GF-D8 (cell line): ENCODE measurements around the gene CNOT1.
A peak's percentile ranks its signal among the peaks of the same experiment; 100 is the strongest.
"Not testable (repeated sequence)": the region's sequence is repeated elsewhere in the genome, so short reads cannot be mapped to it uniquely, and the experiment has no call there.

Experiments
- DNase-seq: peaks from one replicate; lab custom pipeline; 2025; lab: John Stamatoyannopoulos, UW

Gene CNOT1

DNA sequence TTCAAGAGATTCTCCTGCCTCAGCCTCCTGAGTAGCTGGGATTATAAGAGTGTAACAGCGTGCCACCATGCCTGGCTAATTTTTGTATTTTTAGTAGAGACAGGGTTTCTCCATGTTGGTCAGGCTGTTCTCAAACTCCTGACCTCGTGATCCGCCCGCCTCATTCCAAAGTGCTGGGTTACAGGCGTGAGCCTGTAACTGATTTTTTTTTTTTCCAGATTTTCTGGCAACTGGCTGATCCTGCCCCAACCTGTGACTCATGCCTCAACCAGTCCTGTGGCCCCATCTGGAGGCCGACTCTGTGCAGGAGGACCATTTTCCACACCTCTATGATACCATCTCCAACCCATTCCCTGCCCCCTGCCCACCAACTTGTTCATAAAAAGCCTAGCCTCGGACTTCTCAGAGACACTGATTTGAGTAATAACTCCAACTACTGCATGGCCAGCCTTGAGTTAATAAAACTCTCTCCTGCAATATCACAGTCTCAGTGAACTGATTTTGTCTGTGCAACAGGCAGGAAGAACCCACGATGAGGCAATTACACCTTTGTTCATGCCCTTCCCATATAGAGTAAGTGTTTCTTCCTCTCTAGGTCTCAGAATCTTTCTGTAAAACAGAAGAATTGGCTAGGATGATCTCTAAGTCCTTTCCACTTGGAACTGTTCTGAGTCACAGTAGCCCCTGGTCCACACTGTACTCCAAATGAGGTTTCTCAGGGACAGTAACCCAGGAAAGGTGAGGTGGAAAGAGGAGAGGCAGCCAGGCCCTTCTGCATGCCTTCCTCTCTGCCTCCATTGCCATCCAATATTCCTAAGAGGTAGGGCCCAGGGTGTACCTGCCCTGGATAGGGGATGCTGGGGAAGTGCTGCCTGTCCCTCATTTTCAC lies 8.8 kb upstream of the CNOT1 start:
- no peak for DNase-seq

DNA sequence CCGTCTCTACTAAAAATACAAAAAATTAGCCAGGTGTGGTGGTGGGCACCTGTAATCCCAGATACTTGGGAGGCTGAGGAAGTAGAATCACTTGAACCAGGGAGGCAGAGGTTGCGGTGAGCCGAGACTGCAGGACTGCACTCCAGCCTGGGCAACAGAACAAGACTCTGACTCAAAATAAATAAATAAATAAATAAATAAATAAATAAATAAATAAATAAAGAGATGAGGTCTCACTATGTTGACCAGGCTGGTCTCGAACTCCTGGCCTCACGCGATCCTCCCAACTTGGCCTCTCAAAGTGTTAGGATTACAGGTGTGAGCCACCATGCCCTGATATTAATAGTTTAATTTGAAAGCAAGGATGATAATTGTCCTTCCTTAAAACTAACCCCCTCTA lies 7.4 kb upstream of the CNOT1 start:
- not testable (repeated sequence) for DNase-seq

DNA sequence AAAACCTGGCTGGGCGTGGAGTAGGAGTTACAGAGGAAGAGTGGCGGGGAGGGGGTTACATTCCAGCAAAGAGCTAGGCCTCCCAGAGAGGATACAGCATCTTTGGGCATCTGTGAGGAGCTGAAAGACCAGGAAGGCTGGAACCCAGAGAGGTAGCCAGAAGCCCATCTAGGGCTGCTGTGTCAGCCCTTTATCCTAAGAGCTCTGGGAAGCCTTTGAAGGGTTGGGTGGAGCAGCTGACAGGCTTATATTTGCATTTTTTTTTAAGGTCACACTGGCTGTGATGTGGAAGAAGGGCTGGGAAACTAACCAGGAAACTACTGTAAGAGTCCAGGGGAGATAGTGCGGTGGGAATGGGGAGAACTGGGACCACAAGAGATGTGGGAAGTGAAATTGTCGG lies 6.8 kb upstream of the CNOT1 start:
- DNase-seq = no peak

DNA sequence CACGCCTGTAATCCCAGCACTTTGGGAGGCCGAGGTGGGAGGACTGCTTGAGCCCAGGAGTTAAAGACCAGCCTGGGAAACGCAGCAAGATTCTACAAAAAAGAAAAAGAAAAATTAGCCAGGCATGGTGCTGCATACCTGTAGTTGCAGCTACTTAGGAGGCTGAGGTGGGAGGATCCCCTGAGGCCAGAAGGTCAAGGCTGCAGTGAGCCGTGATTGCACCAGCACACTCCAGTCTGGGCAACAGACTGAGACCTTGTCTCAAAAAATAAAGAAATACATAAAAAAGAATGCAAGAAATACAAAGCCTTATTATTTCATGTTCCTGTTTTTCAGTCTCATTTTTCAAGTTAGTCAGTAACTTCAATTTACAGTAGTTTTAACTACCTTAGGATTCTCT lies 5.9 kb upstream of the CNOT1 start:
- DNase-seq = no peak

DNA sequence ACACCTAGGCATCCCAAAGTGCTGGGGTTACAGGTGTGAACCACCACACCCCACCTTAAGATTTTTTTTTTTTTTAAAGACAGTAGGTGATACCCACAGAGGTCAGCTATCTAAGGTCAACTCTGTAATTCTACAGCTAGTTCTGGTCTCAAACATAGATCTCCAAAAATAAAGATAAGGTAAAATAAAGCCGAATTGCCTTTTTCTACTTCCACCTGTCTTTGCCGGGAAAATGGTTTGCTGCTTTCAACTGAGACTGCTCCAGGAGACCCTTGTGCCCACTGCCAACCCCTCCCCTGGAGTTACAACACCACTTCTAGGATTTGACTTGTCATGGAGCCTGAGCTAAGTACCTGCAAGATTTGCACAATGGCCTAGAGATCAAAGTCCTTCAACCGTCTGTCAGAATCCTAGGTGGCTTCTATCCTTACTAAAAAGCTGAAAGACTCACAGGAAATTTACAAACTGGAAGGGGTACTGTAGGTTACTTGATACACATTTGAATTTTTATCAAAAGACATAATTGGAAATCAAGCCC lies 4.7 kb upstream of the CNOT1 start:
- no peak for DNase-seq

DNA sequence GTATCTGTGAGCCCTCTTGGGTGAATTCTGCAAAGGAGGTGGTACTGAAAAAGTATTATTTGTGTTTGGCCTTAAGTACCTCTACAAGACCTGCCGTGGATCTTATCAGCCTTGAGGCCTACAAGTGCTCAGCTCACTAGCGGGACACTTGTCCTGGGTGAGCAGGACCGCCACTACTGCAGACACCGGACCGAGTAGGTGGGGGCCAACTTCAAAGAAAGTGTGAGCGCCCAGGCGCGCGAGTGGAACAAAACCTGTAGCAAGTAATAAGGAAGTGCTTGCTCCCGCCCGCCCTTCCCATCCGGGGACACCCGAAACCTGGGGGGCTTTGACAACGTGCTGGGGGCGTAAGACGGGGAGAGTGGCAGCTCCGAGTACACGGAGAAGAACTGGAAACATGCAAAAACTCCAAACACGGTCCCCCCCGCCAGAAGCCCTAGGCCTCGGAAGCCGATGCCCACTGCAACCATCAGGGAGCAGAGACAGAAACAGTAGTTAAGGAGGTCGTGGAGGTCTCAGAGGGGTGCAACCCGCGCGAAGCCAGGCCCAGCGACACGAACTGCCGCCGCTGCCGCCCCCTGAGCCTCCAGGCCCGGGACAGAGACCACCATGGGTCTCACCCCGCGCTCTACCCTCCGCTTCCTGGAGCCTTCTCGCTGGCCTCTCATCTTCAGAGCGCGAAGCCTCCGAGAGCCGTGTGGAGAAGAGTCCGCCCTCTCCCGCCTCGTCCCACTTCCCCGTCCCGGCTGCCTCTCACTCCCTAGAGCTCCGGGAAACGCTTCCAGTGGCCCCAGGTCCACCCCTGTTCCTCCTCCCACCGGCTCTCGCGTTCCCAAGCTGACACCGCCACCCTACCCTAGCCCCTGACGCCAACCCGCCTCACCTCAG lies 537 bp downstream of the CNOT1 start:
- peak; percentile 54 for DNase-seq

DNA sequence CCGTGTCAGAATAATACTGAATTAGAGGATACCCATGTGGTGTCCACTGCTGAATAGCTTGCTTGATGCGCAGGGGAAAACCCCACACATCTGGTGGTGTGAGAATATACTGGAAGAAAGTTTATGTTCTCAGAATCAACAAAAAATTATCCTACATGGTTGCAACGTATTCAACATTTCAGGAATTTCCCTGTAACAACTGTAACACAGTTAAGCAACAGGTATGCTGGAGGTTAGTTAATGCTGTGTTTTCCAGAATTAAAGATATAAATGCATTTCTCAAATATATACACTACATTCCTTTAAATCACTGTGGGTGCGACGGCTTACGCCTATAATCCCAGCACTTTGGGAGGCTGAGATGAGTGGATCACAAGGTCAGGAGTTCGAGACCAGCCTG lies 5.4 kb downstream of the CNOT1 start:
- DNase-seq = no peak

DNA sequence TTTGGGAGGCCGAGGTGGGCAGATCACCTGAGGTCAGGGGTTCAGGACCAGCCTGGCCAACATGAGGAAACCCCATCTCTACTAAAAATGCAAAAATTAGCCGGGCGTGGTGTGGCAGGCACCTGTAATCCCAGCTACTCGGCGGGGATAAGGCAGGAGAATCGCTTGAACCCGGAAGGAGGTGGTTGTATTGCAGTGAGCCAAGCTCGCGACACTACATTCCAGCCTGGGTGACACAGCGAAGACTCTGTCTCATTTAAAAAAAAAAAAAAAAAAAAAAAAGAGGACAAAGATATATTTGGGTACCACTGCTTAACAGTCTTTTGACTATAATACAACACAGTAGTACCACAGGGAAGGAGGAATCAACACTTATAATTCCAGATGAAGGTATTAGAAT lies 9.2 kb downstream of the CNOT1 start:
- no peak for DNase-seq

DNA sequence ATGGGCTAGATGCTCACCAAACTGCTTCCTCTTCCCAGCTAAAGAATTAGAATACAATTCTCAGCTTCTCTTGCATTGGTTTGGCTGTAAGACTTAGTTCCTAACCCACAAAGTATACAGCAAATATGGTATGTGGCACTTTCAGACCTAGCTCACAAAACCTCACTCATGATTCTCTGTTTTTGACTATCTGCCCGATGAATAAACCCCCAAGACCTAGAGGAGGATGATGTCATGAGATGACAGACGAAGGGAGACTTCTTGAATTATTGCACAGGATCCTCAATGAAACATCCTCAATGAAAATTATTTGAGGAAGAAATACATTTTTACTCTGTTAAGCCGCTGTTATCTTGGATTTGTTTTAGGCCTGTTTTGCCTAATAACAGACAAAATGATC lies 14.3 kb downstream of the CNOT1 start:
- DNase-seq = no peak

DNA sequence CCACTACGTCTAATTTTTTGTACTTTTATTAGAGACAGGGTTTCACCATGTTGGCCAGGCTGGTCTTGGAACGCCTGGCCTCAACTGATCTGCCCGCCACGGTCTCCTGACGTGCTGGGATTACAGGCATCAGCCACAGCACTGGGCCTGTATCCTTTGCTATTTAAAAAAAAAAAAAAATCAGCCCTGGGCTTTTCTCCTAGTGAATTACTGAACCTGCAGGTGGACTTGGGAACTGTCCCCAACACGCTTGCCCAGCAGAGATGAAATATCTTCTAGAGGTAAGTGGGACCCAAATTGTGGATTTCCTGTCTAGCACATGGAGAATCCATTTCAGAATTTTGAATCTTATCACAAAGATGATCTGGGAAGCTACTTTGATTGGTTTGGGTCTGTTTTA lies 14.8 kb downstream of the CNOT1 start:
- DNase-seq = no peak

DNA sequence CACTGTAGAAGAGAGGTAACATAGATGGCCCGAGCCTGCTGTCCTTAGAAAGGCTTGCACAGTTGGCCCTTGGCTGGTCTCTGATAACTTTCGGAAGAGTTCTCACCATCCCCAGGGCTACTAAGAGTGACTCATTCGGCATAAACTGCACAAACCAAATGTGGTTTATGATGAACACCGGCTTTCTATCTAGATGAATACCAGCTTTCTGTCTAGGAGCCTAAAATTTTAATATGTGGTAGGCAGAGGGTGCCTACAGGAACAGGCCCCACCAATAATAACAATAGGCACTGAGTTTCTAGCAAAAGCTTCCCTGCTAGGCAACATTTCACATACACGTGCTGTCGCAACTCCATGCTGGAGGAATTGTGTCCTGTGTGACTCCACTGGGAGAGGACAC lies 15.4 kb downstream of the CNOT1 start:
- no peak for DNase-seq

DNA sequence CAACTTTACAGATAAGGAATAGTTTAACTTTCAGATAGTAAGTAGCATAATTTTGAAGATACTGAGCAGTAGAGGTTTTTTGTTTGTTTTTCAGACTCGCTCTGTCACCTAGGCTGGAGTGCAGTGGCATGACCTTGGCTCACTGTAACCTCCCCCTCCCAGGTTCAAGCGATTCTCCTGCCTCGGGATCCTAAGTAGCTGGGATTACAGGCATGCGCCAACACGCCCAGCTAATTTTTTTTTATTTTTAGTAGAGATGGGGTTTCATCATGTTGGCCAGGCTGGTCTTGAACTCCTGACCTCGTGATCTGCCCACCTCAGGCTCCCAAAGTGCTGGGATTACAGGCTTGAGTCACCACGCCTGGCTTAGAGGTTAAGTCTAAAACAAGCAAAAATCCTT lies 16.7 kb downstream of the CNOT1 start:
- DNase-seq = not testable (repeated sequence)

DNA sequence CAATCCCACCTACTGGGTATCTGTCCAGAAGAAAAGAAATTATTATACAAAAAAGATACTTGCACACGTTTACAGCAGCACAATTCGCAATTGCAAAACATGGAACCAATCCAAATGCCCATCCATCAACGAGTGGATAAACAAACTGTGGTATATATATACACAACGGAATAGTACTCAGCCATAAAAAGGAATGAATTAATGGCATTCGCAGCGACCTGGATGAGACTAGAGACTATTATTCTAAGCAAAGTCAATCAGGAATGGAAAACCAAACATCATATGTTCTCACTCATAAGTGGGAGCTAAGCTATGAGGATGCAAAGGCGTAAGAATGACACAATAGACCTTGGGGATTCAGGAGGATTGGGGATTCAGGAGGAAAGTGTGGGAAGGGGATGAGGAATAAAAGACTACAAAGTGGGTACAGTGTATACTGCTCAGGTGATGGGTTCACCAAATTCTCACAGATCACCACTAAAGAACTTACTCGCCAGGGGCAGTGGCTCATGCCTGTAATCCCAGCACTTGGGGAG lies 21.0 kb downstream of the CNOT1 start:
- no peak for DNase-seq

DNA sequence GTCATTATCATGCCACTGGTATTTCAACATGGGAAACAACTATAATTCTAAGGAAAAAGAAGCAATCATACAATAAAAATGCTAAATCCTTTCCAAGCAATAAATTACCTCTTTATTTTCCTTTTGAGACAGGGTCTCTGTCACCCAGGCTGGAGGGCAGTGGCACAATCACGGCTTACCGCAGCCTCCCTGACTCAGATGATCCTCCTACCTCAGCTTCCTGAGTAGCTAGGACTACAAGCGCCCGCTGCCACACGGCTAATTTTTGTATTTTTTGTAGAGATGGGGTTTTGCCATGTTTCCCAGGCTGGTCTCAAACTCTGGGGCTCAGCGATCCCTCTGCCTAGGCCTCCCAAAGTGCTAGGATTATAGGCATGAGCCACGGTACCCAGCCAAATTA lies 24.1 kb downstream of the CNOT1 start:
- no peak for DNase-seq

DNA sequence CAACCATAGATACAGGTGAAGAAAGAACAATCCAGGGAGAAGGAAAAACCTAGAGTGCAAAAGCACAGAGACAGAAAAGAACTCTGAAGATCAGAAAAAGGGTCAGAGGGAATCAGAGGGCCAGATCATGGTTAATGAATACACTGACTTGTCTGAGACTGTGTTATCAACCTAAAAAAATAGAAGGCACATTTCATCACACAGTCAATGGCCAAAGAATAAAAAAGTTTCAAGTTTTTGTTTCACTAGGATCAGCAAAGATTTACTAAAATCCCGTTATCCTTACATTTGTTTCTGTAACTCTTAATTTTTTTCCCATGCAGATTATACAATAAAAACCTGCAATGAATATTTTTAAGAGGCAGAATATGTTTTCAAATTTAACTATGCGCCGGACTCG lies 38.5 kb downstream of the CNOT1 start:
- no peak for DNase-seq

DNA sequence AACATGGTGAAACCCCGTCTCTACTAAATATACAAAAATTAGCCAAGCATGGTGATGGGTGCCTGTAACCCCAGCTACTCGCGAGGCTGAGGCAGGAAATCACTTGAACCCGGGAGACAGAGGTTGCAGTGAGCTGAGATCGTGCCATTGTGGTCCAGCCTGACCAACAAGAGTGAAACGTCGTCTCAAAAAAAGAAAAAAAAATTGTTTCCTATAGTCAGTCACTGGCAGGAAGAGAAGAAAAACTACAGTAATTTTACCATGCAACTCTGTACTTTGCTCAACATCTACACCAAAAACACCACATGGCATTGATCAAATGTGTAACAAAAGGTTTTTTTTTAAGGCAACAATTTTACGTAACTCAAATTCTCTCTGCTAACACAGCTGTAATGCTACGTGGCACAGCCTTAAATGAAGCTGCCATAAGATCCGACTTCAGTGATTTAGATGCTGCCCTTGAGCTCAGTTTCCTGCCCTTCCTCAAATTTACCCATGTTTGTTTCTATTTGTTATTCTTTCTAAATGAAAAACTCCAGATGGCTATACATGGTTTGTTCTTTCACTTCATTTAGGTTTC lies 40.2 kb downstream of the CNOT1 start:
- no peak for DNase-seq

DNA sequence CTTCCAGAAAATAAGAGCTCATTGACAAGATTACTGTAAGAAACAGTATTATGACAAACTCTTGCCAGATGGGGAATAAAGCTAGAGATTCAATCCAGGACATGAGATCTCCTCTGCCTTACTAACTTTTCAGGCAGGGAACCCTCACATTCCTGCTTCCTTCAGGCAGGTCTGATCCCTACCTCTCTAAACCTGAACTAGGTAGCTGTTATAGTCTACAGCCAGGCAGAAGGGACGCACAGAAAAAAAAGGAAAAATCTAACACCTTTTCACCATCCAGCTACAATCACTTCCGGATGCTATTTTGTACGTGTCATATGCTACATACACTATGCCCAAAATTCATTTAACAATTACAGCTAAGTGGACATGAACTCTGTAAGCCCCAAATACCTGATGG lies 41.2 kb downstream of the CNOT1 start:
- DNase-seq = no peak

DNA sequence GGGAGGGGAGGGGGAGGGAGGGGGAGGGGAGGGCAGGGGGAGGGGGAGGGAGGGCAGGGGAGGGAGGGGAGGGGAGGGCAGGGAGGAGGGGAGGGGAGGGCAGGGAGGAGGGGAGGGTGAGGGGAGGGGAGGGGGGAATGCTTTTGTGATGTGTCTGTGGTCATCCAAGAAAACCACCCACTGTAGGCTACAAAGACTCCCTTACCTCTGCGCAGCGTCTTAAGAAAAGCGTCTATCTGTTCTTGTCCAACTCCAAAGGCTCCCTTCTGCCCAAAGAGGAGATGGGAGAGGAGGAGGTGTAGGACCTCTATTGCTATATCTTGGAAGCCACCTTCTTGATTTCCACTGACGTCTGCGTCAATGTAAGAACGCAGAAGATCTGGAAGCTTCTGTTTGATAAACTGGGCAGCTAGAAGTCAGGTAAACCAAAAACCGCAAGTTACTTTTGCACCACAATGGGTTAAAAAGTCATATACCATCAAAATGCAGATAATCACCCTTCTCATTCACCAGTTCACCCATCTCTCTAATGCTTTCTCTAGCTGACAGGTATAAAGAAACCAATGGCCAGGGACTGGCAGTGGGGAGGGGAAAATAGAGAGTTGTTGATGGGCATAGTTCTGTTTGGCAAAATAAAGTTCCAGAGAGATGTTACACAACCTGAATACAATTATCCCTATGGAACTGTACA lies 43.1 kb downstream of the CNOT1 start:
- DNase-seq = no peak

DNA sequence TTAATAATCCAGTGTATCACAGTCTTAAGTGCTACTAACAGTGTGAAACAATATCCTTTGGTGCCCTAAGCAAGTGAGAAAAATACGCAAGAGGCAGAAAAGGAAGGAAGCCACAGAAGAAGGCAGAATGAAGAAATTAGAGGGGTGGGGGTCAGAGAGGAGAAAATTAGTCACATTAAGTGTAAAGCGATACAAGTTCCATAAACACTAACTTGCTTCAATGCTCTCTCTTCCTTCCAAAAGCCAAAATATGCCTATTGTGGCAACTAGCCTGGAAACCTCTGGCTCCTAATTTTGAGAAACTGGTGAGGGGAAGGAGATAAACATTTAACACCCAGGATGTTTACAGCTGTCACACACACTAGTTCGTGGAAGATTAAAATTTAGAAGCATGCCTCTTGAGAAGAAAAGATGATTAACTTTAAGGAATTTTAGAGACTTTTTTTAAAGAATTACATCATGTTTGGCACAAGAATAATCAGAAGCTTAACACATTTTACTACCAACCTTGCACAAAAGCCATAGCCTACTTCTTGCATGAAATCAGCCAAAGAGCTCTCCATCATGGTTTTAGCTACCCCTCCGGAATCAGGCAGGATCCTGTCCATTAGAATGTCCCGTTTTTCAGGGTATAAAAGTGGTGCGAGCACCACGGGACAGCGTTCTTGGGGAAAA lies 44.7 kb downstream of the CNOT1 start:
- DNase-seq = no peak

DNA sequence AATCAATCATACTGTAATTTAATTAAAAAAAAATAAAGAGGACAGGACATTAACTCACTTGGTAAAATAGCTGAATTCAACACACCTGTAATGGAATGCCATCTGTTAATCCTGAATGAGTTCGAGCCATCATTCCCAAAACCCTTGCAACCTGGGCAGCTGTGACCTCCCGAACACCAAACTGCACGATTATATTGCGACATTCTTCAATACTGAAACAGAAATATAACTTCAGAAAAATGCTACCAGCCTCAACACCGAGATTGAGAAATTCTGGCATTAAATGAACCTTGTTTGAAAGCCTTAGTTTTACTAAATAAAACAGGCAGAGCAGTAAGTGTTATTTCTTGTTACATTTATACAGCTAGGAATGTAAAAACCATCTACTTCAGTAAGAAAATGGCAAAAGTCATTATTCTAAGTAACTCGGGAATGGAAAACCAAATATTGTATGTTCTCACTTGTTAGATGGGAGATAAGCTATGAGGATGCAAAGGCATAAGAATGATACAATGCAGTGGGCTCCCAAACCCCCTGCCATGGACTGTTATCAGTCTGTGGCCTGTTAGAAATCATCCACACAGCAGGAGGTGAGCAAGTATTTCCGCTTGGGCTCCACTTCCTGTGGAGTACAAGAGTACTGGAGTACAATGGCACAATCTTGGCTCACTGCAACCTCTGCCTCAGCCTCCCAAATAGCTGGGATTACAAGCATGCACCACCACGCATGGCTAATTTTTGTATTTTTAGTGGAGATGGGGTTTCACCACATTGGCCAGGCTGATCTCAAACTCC lies 46.5 kb downstream of the CNOT1 start:
- DNase-seq = no peak
